Pancreas (tissue), 10 donors: ENCODE measurements around the gene MYL7. TPM values are rescaled to one million over a fixed set of nuclear protein-coding genes. Genes with fewer than 3 reads are reported as not detected.

Source experiments
- ATAC-seq, 4 donors: fragments of 200-7000 bp; cut with Tn5 transposase; one replicate each; pipeline versions ENCODE4 v1.8.0 to v1.9.1; 2020; ENCODE audit warnings: mild to moderate bottlenecking in 4 of 4, moderate library complexity in 4 of 4
- DNase-seq, 6 donors: peaks; one replicate each; pipeline ENCODE4 v3.0.0-alpha.2; 2020
- FAIRE-seq: peaks from 2 replicates; lab custom pipeline; 2012; peaks lifted over from hg19 to GRCh38; lab: Jason Lieb, UNC
- H3K27ac ChIP-seq, 4 donors: fragments of 200-600 bp; sonication (generic); 1 replicate in 3 of 4; 2 replicates in 1 of 4; pipeline versions ENCODE4 v1.5.0 to v1.8.0; 2020
- H3K27me3 ChIP-seq, 4 donors: fragments of 200-600 bp; one replicate each; pipeline ENCODE4 v1.8.0; 2021
- H3K36me3 ChIP-seq, 3 donors: fragments of 200-600 bp; sonication (generic) in 1 of 3; one replicate each; pipeline versions ENCODE4 v1.5.0 to v1.8.0; 2020 to 2021
- H3K4me1 ChIP-seq, 3 donors: fragments of 200-600 bp; one replicate each; pipeline ENCODE4 v1.8.0; 2021
- H3K4me3 ChIP-seq, 4 donors: fragments of 200-600 bp; sonication (generic) in 2 of 4; one replicate each; pipeline versions ENCODE4 v1.5.0 to v1.8.0; 2020 to 2021
- H3K9me3 ChIP-seq, 4 donors: fragments of 200-600 bp; one replicate each; pipeline ENCODE4 v1.8.0; 2021
- CTCF ChIP-seq, 4 donors: fragments of 200-600 bp; sonication (generic) in 3 of 4; IDR thresholded peaks; one replicate each; pipeline versions ENCODE4 v1.5.0 to v1.8.0; 2021; ENCODE audit warnings: antibody characterized with exemption in 4 of 4
- WGBS, 2 donors: extraction: QIAGEN DNeasy Blood & Tissue Kit; methylation state at CpG; one replicate each; pipeline ENCODE4 v1.1.7; 2013; 5-methylcytosine and 5-hydroxymethylcytosine counted together
- intact Hi-C, 3 donors: fragments of 100-400 bp; cut with DNase I; formaldehyde crosslinking; loops; one replicate each; pipeline versions ENCODE4 v1.11.1 to v1.14.2; 2022
- polyA plus RNA-seq, 2 donors: library from polyadenylated mRNA; stranded (reverse); fragments of 200-250 nt; gene quantifications; one replicate each; pipeline ENCODE4 v1.2.3, GENCODE V29; 2013
- total RNA-seq, 6 donors: library from RNA; stranded (reverse); fragmentation: NEBNext Ultra II Directional in 4 of 6; extraction: Animal tissue kit (Norgen Biotek cat#: 25700) in 4 of 6; gene quantifications; one replicate each; pipeline versions ENCODE4 v1.2.1 to v1.2.4, GENCODE V29; 2021 to 2023
- donor health status: healthy with polysubstance abuse.
- donor health status: DM: no; HTN: no; CAD: no; lungs with moderate emphysema.
- donor health status: DM: no; HTN: no; CAD: no.
- donor health status: control.
- donor health status: control.
- donor health status: Bipolar disorder and iron deficiency.
- donor health status: DM: yes; HTN: yes; CAD: no.
- donor health status: DM: no; HTN: no; CAD: no.
- donor health status: DM: no; HTN: no; CAD: no.
- donor health status: DM: yes; HTN: yes; CAD: no.

Gene MYL7
- total and polyA plus RNA-seq, 8 donors, result 0.94 to 2.3 (median 1.9) TPM; not detected in 5

DNA sequence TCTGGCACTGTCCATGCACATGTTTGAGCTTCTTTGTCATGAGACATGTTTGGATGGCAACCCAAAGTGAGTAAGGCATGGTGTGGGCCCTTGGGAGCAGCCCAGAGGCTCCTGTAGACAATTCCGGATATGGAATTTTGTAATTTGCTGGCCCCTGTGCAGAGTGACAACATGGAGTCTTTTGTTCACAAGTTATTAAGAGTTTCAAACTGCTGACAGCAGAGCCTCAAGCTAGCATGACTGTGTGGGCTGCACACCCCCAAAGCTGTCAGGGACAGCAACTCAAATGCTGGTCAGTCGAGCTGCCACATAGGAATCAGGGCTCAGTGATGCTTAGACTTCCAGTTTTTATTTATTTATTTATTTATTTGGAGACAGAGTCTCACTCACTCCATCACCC, 7.0 kb upstream of the MYL7 start:
- Histone ChIP-seq H3K4me3 (no peak overlapping the region), H3K27me3 (no peaks in the 10 kb centered on the region), H3K27ac (no peak overlapping the region), H3K4me1 (no peaks in the 10 kb centered on the region), H3K36me3 (no peaks in the 10 kb centered on the region), H3K9me3 (no peaks in the 10 kb centered on the region)
- ATAC-seq, result no peak
- no peak for FAIRE-seq
- no peak for TF ChIP-seq CTCF (IDR thresholded peaks at IDR 0.05)
- intact Hi-C loops, result no loop called here
- 76 to 90% methylated on average over 2 of the region's 2 CpGs for WGBS, 2 donors
- no peak for DNase-seq

DNA sequence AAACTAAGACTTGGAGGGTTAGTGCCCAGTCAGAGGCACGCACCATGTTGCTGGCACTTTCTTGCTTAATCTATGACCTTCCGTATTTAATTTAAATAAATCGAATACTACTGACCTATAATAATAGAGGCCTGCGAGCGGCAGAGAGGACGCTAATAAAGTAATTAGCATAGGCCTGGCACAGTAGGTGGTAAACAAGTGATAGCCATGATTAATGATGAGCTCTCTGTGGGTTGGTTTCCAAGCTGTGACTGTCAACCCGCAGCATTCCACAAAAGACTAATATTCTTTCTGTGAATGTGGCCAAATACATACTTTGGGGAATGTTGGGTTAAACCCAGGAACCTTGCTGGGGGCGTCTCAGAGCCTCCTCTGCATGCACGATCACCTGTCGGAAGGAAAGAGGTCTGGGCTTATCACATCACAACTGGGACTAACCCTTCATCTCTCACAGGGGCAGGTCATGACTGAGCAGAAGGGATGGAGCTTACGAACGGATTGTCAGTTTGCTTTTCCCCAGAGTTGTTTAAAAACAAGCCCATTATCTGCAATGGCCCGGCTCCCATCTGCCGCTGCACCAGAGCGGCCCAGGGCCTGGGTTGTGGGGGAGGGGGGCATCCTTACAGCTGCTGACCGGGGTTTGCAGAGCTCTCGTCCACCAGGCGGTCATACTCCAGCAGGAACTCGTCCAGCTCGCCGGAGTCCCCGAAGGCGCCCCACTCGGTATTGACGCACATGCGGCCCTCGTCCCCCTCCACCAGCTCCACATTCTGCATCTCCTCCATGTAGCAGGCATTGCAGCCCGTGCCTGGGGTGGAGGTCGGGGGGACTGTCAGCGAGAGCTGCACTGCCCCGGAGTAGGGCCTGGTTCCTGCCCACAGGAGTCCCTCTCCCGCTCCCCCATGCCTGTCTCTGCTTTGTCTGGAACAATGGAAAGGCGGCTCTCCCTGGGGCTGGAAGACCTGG, 6.2 kb upstream of the MYL7 start:
- H3K4me1 ChIP-seq, result no peaks in the 10 kb centered on the region
- H3K36me3 ChIP-seq, result no peaks in the 10 kb centered on the region
- ATAC-seq, result peak in 3 of 4 donors; percentile 10 to 61 (median 57)
- H3K9me3 ChIP-seq, result no peaks in the 10 kb centered on the region
- no peak overlapping the region for H3K4me3 ChIP-seq
- peak in 3 of 6 donors; percentile 32 to 74 (median 59) for DNase-seq
- H3K27ac ChIP-seq, result peak overlapping the region; percentile 0 to 43 (median 22)
- WGBS, 2 donors, result 51 to 53% methylated on average over 33 of the region's 33 CpGs
- H3K27me3 ChIP-seq, result no peaks in the 10 kb centered on the region
- intact Hi-C loops, result no loop called here
- no peak for FAIRE-seq
- no peak for TF ChIP-seq CTCF (IDR thresholded peaks at IDR 0.05)

DNA sequence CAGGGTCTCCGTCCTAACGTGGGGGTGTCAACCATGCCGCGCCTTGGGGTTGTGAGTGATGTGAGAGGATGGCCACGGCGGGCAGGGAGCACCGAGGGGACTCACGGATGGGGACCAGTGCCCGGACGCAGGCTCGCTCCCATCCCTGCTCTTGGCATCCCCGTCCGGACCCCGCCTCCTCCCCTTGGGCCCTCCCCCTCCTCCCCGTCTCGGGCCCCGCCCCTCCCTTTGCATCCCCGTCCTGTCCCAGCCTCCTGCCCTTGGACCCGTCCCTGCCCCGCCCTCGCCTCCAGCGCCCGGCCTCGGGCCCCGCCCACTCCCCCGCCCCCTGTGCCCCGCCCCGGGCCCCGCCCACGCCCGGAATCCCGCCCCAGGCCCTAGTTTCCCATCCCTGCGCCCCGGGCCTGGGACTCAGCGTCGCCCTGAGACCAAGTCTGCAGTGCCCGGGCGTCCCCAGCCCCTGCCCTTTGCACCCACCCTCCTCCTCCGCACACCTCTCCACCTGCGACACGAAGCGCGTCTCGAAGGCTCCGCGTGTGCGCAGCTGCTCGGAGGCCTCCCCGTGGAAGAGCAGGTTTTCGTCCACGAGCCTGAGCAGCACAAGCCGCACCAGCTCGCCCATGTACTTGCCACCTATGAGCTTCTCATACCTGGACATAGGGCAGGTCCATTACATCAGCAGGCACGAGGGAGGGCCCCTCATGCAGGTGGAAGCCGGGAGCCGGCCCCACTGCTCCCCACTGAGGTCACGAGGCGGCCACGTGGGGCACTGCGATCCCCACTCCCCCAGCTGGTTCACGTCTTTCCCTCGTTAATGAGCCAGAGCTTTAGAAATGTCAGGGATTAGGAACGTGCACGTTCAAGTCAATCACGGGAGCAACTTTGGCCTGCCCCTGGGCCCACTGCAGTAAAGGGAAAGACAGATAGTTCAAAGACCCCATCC, 5.1 kb upstream of the MYL7 start:
- Histone ChIP-seq H3K36me3 (no peaks in the 10 kb centered on the region), H3K27me3 (no peaks in the 10 kb centered on the region), H3K4me3 (peak overlapping the region in 2 of 4 donors; percentile 3 to 19), H3K27ac (peak overlapping the region; percentile 0 to 43 (median 22)), H3K4me1 (no peaks in the 10 kb centered on the region), H3K9me3 (no peaks in the 10 kb centered on the region)
- intact Hi-C loops, result no loop called here
- DNase-seq (peak; percentile 76 to 88 (median 83)), ATAC-seq (peak; percentile 83 to 97 (median 86)), FAIRE-seq (no peak)
- no peak for TF ChIP-seq CTCF (IDR thresholded peaks at IDR 0.05)
- WGBS, 2 donors, result 16 to 30% methylated on average over 34 to 64 of the region's 65 CpGs

GRCh38 chr7:44145479-44145968, 4.4 kb upstream of the MYL7 start:
- H3K4me3 ChIP-seq, result peak overlapping the region in 2 of 4 donors; percentile 3 to 19
- no peaks in the 10 kb centered on the region for H3K36me3 ChIP-seq
- no peaks in the 10 kb centered on the region for H3K9me3 ChIP-seq
- TF ChIP-seq CTCF (IDR thresholded peaks at IDR 0.05), result no peak
- H3K27ac ChIP-seq, result no peak overlapping the region
- no peaks in the 10 kb centered on the region for H3K4me1 ChIP-seq
- ATAC-seq (peak in 1 of 4 donors; percentile 2), FAIRE-seq (no peak), DNase-seq (peak in 1 of 6 donors; percentile 56)
- 23 to 31% methylated on average over 47 to 53 of the region's 53 CpGs for WGBS, 2 donors
- H3K27me3 ChIP-seq, result no peaks in the 10 kb centered on the region
- intact Hi-C loops, result no loop called here
